ENCODE data around the gene CHPF2.

CHPF2 gene

GRCh38 chr7:151232091-151232916 is at the start of gene CHPF2:
Gene CHPF2, plus strand, starts transcription at chr7:151232483. Its CDS starts 1,529 bp downstream, at chr7:151234012.
- peak within 1 kb of the TSS; percentile 88 for H3K4me3 ChIP-seq (ENCODE audit: insufficient read length, low read depth)
- DNase-seq (ENCODE audit: low read depth, low spot score), result peak; percentile 64
- no peak for TF ChIP-seq YY1 (IDR thresholded peaks at IDR 0.05; ENCODE audit: insufficient read depth, insufficient read length)
- TF ChIP-seq SUZ12 (IDR thresholded peaks at IDR 0.05; ENCODE audit: extremely low read depth, insufficient read depth, insufficient read length), result no peak
- no peak for TF ChIP-seq ZNF274 (IDR thresholded peaks at IDR 0.05; ENCODE audit: low read depth, low read length)
- H3K9me3 ChIP-seq (ENCODE audit: insufficient read depth, low read length), result no peaks in the 10 kb centered on the region
- H3K9ac ChIP-seq (ENCODE audit: insufficient read length, low read depth), result peak within 1 kb of the TSS; percentile 86
- H3K27me3 ChIP-seq (ENCODE audit: insufficient read depth, insufficient read length), result no peaks in the 10 kb centered on the region
- no peaks in the 10 kb centered on the region for H3K4me1 ChIP-seq (ENCODE audit: insufficient read depth, insufficient read length)
- H3K36me3 ChIP-seq (ENCODE audit: insufficient read depth, insufficient read length, low read length), result peaks cover 36% of the 10 kb centered on the region

- H3K4me3 ChIP-seq (ENCODE audit: insufficient read length, low read depth), result no peak overlapping the region
- H3K36me3 ChIP-seq (ENCODE audit: insufficient read depth, insufficient read length, low read length), result no peaks in the 10 kb centered on the region
- H3K9me3 ChIP-seq (ENCODE audit: insufficient read depth, low read length), result no peaks in the 10 kb centered on the region
- H3K27me3 ChIP-seq (ENCODE audit: insufficient read depth, insufficient read length), result no peaks in the 10 kb centered on the region
- H3K9ac ChIP-seq (ENCODE audit: insufficient read length, low read depth), result no peak overlapping the region
- TF ChIP-seq ZNF274 (IDR thresholded peaks at IDR 0.05; ENCODE audit: low read depth, low read length), result no peak
- TF ChIP-seq SUZ12 (IDR thresholded peaks at IDR 0.05; ENCODE audit: extremely low read depth, insufficient read depth, insufficient read length), result no peak
- no peak for TF ChIP-seq YY1 (IDR thresholded peaks at IDR 0.05; ENCODE audit: insufficient read depth, insufficient read length)
- DNase-seq (ENCODE audit: low read depth, low spot score), result no peak
- H3K4me1 ChIP-seq (ENCODE audit: insufficient read depth, insufficient read length), result no peaks in the 10 kb centered on the region
Observed at GRCh38 chr7:151185762-151186639, 46.3 kb upstream of the CHPF2 start.

- TF ChIP-seq SUZ12 (IDR thresholded peaks at IDR 0.05; ENCODE audit: extremely low read depth, insufficient read depth, insufficient read length), result no peak
- no peak for TF ChIP-seq ZNF274 (IDR thresholded peaks at IDR 0.05; ENCODE audit: low read depth, low read length)
- no peak for TF ChIP-seq YY1 (IDR thresholded peaks at IDR 0.05; ENCODE audit: insufficient read depth, insufficient read length)
- no peak within 1 kb of the TSS for H3K4me3 ChIP-seq (ENCODE audit: insufficient read length, low read depth)
- H3K27me3 ChIP-seq (ENCODE audit: insufficient read depth, insufficient read length), result no peaks in the 10 kb centered on the region
- H3K4me1 ChIP-seq (ENCODE audit: insufficient read depth, insufficient read length), result no peaks in the 10 kb centered on the region
- H3K9ac ChIP-seq (ENCODE audit: insufficient read length, low read depth), result no peak within 1 kb of the TSS
- DNase-seq (ENCODE audit: low read depth, low spot score), result no peak
- H3K9me3 ChIP-seq (ENCODE audit: insufficient read depth, low read length), result no peaks in the 10 kb centered on the region
- H3K36me3 ChIP-seq (ENCODE audit: insufficient read depth, insufficient read length, low read length), result no peaks in the 10 kb centered on the region
Observed at GRCh38 chr7:151186640-151187408, 45.5 kb upstream of the CHPF2 start, which contains the start of gene ASB10. Gene ASB10, minus strand, starts transcription at chr7:151187250. Its CDS starts 120 bp downstream, at chr7:151187130.

GRCh38 chr7:151187409-151188251 is 44.7 kb upstream of the CHPF2 start:
- Histone ChIP-seq H3K9me3 (ENCODE audit: insufficient read depth, low read length) (no peaks in the 10 kb centered on the region), H3K4me1 (ENCODE audit: insufficient read depth, insufficient read length) (no peaks in the 10 kb centered on the region), H3K9ac (ENCODE audit: insufficient read length, low read depth) (no peak overlapping the region), H3K27me3 (ENCODE audit: insufficient read depth, insufficient read length) (no peaks in the 10 kb centered on the region), H3K36me3 (ENCODE audit: insufficient read depth, insufficient read length, low read length) (no peaks in the 10 kb centered on the region), H3K4me3 (ENCODE audit: insufficient read length, low read depth) (no peak overlapping the region)
- no peak for DNase-seq (ENCODE audit: low read depth, low spot score)
- TF ChIP-seq YY1 (IDR thresholded peaks at IDR 0.05; ENCODE audit: insufficient read depth, insufficient read length), result no peak
- no peak for TF ChIP-seq ZNF274 (IDR thresholded peaks at IDR 0.05; ENCODE audit: low read depth, low read length)
- no peak for TF ChIP-seq SUZ12 (IDR thresholded peaks at IDR 0.05; ENCODE audit: extremely low read depth, insufficient read depth, insufficient read length)

GRCh38 chr7:151188252-151188542 is 44.1 kb upstream of the CHPF2 start:
- H3K9me3 ChIP-seq (ENCODE audit: insufficient read depth, low read length), result no peaks in the 10 kb centered on the region
- H3K36me3 ChIP-seq (ENCODE audit: insufficient read depth, insufficient read length, low read length), result no peaks in the 10 kb centered on the region
- TF ChIP-seq YY1 (IDR thresholded peaks at IDR 0.05; ENCODE audit: insufficient read depth, insufficient read length), result no peak
- no peak for TF ChIP-seq SUZ12 (IDR thresholded peaks at IDR 0.05; ENCODE audit: extremely low read depth, insufficient read depth, insufficient read length)
- no peak for TF ChIP-seq ZNF274 (IDR thresholded peaks at IDR 0.05; ENCODE audit: low read depth, low read length)
- no peaks in the 10 kb centered on the region for H3K27me3 ChIP-seq (ENCODE audit: insufficient read depth, insufficient read length)
- no peaks in the 10 kb centered on the region for H3K4me1 ChIP-seq (ENCODE audit: insufficient read depth, insufficient read length)
- no peak overlapping the region for H3K9ac ChIP-seq (ENCODE audit: insufficient read length, low read depth)
- no peak for DNase-seq (ENCODE audit: low read depth, low spot score)
- no peak overlapping the region for H3K4me3 ChIP-seq (ENCODE audit: insufficient read length, low read depth)

- Histone ChIP-seq H3K4me1 (ENCODE audit: insufficient read depth, insufficient read length) (peaks cover 2% of the 10 kb centered on the region), H3K27me3 (ENCODE audit: insufficient read depth, insufficient read length) (no peaks in the 10 kb centered on the region)
- TF ChIP-seq SUZ12 (IDR thresholded peaks at IDR 0.05; ENCODE audit: extremely low read depth, insufficient read depth, insufficient read length) (no peak), ZNF274 (IDR thresholded peaks at IDR 0.05; ENCODE audit: low read depth, low read length) (no peak), YY1 (IDR thresholded peaks at IDR 0.05; ENCODE audit: insufficient read depth, insufficient read length) (no peak)
Observed at GRCh38 chr7:151189038-151189437, 43.2 kb upstream of the CHPF2 start.

More at GRCh38 chr7:151189038-151189437, 43.2 kb upstream of the CHPF2 start:
- Histone ChIP-seq H3K4me3 (ENCODE audit: insufficient read length, low read depth) (no peak overlapping the region), H3K9me3 (ENCODE audit: insufficient read depth, low read length) (no peaks in the 10 kb centered on the region), H3K36me3 (ENCODE audit: insufficient read depth, insufficient read length, low read length) (no peaks in the 10 kb centered on the region), H3K9ac (ENCODE audit: insufficient read length, low read depth) (no peak overlapping the region)
- no peak for DNase-seq (ENCODE audit: low read depth, low spot score)
